ENCODE data around the gene MTMR12.
"Not testable (repeated sequence)": the region's sequence is repeated elsewhere in the genome, so short reads cannot be mapped to it uniquely, and the experiment has no call there.

MTMR12 gene

DNA sequence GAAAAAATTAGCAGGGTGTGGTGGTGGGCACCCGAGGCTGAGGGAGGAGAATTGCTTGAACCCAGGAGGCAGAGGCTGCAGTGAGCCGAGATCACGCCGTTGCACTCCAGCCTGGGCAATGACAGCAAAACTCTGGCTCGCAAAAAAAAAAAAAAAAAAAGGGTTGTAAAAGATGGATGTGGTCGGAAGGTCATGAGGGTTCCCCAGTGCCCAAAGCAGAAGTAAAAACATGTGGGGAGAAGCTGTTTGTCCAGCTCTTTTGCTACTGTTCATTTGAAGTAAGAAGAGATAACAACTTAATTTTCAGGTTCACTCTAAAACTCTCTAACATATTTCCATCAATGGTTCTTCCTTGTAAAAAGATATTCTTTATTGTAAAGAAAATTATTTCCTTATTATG, 81.5 kb downstream of the MTMR12 start:
- H3K9me3 Mint-ChIP-seq (ENCODE audit: low read depth): no peaks in the 10 kb centered on the region
- H3K27me3 Mint-ChIP-seq: no peaks in the 10 kb centered on the region
- peaks cover 4% of the 10 kb centered on the region for H3K4me1 Mint-ChIP-seq (ENCODE audit: low read depth)
- H3K36me3 Mint-ChIP-seq: peaks cover 2% of the 10 kb centered on the region
- no peak overlapping the region for H3K27ac Mint-ChIP-seq
- no peak overlapping the region for H3K4me3 Mint-ChIP-seq

DNA sequence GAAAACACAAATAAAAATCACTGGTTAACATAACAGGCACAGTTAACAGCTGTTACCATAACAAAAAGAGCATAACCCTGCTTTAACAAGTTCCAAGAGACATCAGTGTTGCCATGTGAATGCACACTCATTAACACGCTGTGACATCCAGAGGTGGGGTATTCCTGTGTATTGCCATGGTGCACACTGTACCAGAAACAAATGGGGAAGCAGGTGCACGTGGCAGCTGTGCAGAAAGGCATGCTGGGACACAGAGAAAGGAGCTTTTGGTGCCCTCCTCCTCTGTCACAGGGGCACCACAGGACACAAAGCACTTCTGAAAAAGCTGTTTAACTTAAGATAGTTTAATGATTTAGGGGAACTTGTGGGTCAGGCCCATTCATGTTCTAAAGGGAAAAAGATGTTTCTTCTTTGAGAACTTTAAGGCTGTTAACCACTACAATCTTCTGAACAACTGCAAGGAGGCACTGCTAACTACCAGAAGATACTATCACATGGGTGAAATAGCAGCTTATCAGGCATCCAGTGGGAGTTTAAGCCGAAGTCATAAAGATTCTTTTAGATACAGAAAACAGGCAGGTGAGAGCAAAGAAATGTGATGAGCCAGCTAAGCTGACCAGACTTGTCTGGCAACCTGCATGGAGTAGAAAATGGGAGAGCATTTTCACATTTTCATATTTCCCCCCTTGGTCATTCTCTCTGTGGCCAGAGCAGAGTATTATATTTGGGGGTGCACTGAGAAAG, 82.2 kb downstream of the MTMR12 start:
- H3K4me1 Mint-ChIP-seq (ENCODE audit: low read depth): peaks cover 4% of the 10 kb centered on the region
- H3K4me3 Mint-ChIP-seq: no peak overlapping the region
- H3K27ac Mint-ChIP-seq: no peak overlapping the region
- no peaks in the 10 kb centered on the region for H3K9me3 Mint-ChIP-seq (ENCODE audit: low read depth)
- no peaks in the 10 kb centered on the region for H3K27me3 Mint-ChIP-seq
- H3K36me3 Mint-ChIP-seq: peaks cover 2% of the 10 kb centered on the region

DNA sequence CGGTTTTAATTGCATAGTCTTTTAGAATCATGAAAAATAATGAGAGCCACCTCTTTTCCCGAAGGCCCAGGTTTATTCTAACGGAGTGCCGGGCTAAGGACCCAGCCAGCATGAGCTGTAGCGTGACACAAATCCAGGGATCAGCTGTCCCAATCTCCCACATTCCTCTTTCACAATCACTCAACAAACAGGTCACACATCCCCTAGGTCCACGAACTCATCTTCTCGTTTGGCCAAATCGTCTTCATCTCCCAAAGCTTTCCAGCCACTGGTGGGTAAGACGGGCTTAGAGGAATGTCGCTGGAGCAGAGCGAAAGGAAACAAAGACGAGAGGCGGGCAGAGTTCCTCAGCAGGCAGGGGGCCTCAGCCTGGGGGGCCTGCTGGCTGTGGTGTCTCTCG, 83.2 kb downstream of the MTMR12 start:
- Mint-ChIP-seq H3K4me3 (no peak overlapping the region), H3K36me3 (peaks cover 2% of the 10 kb centered on the region), H3K4me1 (ENCODE audit: low read depth) (peaks cover 4% of the 10 kb centered on the region), H3K9me3 (ENCODE audit: low read depth) (no peaks in the 10 kb centered on the region), H3K27ac (no peak overlapping the region), H3K27me3 (no peaks in the 10 kb centered on the region)

DNA sequence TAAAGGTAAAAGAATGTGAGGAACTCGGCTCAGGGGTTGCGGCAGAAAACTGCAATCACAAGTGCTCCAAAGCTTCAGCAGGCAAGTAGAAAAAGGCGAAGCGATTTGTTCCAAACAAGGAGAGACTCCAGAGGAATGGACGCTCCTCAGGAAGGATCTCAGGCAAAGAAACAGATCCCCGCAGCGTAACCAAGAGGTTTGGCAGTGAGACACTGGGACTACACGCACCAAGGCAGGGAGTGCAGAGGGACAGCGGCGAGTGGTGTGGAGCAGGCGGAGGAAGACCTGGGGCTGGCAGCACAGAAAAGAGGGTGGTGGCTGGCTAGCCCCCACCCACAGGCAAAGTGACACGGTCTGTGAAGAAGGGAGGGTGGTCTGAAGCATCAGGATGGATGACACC, 83.9 kb downstream of the MTMR12 start:
- Mint-ChIP-seq H3K9me3 (ENCODE audit: low read depth) (no peaks in the 10 kb centered on the region), H3K4me3 (no peak overlapping the region), H3K36me3 (peaks cover 2% of the 10 kb centered on the region), H3K4me1 (ENCODE audit: low read depth) (peaks cover 4% of the 10 kb centered on the region), H3K27me3 (no peaks in the 10 kb centered on the region), H3K27ac (no peak overlapping the region)

DNA sequence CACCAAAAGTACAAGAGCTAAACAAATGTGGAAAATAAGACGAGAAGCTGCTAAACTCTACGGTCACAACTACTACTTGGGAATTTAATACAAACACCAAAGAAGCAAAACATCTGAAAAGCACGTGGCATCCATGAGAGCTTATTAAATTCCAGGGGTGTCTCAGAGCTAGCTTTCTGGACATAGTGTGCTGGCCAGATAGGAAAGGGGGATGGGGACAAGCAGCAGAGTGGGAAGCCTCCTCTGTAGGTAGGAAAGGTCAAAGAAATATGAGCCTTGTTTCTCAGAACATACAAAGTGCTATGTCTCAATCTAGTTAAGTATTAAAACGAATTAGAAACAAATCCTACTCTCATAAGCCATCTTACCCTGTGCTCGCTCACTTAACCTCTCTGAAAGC, 87.3 kb downstream of the MTMR12 start:
- Mint-ChIP-seq H3K36me3 (peaks cover 2% of the 10 kb centered on the region), H3K4me3 (no peak overlapping the region), H3K4me1 (ENCODE audit: low read depth) (no peaks in the 10 kb centered on the region), H3K27me3 (no peaks in the 10 kb centered on the region), H3K27ac (no peak overlapping the region), H3K9me3 (ENCODE audit: low read depth) (no peaks in the 10 kb centered on the region)

DNA sequence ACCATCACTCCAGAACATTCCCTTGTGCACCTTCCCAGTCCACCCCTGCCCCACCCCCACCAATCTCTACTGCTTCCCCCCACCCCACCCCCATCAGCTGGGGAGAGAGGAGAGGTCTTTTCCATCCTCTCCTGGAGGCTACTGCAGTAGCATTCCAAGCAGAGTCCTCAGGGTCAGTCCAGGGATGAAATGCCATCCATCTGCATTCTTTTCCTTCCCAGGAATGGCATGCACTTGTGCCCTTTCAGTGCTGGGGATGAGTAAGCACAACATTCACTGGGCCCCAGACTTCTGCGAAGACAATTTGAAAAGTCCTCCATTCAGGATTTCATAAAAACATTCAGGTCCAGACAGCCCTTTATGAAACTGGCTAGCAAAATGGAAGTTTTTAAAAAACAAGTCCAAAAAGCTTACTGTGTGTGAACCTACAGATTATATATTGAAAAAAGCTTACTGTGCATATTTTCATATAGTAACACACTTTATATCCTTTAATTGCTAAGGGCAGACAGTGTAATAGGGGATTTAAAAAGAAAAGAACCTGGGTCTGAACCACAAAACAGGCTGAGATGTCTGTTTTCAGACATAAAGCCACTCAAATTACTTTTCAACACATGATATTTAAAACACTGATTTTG, 88.6 kb downstream of the MTMR12 start:
- H3K36me3 Mint-ChIP-seq: peaks cover 2% of the 10 kb centered on the region
- no peaks in the 10 kb centered on the region for H3K4me1 Mint-ChIP-seq (ENCODE audit: low read depth)
- H3K27ac Mint-ChIP-seq: no peak overlapping the region
- H3K9me3 Mint-ChIP-seq (ENCODE audit: low read depth): no peaks in the 10 kb centered on the region
- no peaks in the 10 kb centered on the region for H3K27me3 Mint-ChIP-seq
- no peak overlapping the region for H3K4me3 Mint-ChIP-seq

DNA sequence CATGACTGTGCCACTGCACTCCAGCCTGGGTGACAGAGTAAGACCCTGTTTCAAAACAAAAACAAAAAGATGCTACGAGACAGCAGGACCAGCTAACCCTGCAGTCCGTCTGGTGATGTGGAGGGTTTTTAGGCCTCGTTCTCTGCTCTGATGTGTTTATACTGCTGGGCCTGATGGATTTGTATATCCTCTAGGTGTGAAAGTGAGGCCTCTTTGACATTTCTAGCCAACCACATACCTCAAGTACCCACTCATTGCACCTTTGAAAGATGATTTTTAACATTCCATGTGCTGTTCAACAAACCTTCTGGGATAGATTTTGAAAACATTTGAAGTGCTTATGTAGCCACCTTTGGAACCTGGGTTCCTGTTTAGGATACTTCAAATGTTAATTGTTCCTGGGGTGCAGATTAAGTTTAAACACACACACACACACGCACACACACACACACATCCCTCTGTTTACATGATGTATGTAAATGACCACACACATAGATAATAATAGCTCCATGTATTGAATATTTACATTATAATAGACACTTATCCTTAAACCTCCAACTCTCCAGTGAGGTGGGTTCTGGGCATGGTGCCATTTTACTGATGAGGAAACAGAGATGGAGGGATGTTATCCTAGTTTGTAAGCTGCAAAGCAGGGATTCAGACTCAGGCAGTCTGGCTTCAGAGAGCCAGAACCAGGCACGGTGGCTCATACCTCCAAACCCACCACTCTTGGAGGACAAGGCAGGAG, 89.8 kb downstream of the MTMR12 start:
- Mint-ChIP-seq H3K4me3 (no peak overlapping the region), H3K27me3 (no peaks in the 10 kb centered on the region), H3K27ac (no peak overlapping the region), H3K36me3 (peaks cover 2% of the 10 kb centered on the region), H3K9me3 (ENCODE audit: low read depth) (no peaks in the 10 kb centered on the region), H3K4me1 (ENCODE audit: low read depth) (no peaks in the 10 kb centered on the region)

DNA sequence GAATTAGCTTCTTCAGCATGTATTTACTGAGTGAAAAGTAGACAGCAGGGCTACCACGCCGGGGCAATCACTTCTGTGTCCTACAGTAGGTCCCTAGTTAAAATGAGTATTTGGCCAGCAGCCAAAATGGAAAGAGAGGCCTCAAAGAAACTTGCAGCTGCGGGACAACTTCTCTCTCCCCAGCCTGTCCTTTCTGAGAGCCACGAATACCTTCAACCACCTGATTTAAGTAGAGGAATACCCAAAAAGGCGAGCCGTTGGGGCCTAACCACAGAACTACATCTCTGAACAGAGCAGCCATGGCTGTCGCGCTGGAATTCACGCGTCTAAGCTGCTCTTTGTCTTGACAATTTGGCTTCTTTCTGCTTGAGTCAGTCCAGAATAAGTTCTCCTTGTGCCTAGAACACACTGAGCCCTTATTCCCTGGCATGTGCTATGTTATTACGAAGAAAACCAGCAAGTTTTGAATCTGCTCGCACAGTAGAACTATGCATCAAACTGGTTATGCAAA, 94.8 kb downstream of the MTMR12 start:
- Mint-ChIP-seq H3K27ac (no peak overlapping the region), H3K4me3 (no peak overlapping the region)

DNA sequence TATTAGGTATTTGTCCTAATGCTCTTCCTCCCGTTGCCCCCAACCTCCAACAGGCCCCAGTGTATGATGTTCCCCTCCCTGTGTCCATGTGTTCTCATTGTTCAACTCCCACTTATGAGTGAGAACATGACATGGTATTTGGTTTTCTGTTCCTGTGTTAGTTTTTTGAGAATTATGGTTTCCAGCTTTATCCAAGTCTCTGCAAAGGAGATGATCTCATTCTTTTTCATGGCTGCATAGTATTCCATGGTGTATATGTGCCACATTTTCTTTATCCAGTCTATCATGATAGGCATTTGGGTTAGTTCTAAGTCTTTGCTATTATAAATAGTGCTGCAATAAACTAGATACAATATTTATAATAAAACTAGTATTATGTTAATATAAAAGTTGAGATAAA, 98.4 kb downstream of the MTMR12 start:
- not testable (repeated sequence) for H3K4me3 Mint-ChIP-seq; H3K27ac Mint-ChIP-seq; H3K4me1 Mint-ChIP-seq (ENCODE audit: low read depth); H3K9me3 Mint-ChIP-seq (ENCODE audit: low read depth); H3K36me3 Mint-ChIP-seq; H3K27me3 Mint-ChIP-seq

More for the DNA sequence above, 94.8 kb downstream of the MTMR12 start:
- no peaks in the 10 kb centered on the region for H3K4me1 Mint-ChIP-seq (ENCODE audit: low read depth)
- no peaks in the 10 kb centered on the region for H3K27me3 Mint-ChIP-seq
- H3K9me3 Mint-ChIP-seq (ENCODE audit: low read depth): no peaks in the 10 kb centered on the region
- H3K36me3 Mint-ChIP-seq: no peaks in the 10 kb centered on the region

DNA sequence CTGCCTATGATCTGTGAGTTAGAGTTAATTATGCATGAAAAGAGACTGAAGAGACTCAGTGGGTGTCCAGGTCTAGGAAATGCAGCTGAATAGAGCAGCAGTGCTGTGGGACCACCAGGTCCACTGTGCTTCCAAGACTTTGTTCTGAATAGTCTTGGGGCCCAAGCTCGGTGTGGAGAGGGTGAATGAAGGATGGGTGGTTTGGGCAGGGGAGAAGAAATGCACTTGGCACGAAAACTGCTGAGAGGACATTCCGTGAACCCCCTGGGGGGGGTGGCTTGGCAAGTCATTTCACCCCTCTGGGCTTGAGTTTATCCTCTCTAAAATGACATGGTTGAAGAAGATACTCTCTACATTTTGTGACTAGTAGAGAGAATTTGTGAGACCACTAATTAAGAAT, 102.6 kb downstream of the MTMR12 start:
- H3K9me3 Mint-ChIP-seq (ENCODE audit: low read depth): no peaks in the 10 kb centered on the region
- no peaks in the 10 kb centered on the region for H3K27me3 Mint-ChIP-seq
- peak overlapping the region; percentile 69 for H3K27ac Mint-ChIP-seq
- no peak overlapping the region for H3K4me3 Mint-ChIP-seq
- peaks cover 6% of the 10 kb centered on the region for H3K4me1 Mint-ChIP-seq (ENCODE audit: low read depth)
- H3K36me3 Mint-ChIP-seq: no peaks in the 10 kb centered on the region

DNA sequence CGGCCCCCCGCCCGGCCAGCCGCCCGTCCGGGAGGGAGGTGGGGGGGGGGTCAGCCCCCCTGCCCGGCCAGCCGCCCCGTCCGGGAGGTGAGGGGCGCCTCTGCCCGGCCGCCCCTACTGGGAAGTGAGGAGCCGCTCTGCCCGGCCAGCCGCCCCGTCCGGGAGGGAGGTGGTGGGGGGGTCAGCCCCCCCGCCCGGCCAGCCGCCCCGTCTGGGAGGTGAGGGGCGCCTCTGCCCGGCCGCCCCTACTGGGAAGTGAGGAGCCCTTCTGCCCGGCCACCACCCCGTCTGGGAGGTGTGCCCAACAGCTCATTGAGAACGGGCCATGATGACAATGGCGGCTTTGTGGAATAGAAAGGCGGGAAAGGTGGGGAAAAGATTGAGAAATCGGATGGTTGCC, 103.9 kb downstream of the MTMR12 start:
- not testable (repeated sequence) for H3K27ac Mint-ChIP-seq; H3K4me1 Mint-ChIP-seq (ENCODE audit: low read depth); H3K9me3 Mint-ChIP-seq (ENCODE audit: low read depth); H3K27me3 Mint-ChIP-seq; H3K36me3 Mint-ChIP-seq; H3K4me3 Mint-ChIP-seq

DNA sequence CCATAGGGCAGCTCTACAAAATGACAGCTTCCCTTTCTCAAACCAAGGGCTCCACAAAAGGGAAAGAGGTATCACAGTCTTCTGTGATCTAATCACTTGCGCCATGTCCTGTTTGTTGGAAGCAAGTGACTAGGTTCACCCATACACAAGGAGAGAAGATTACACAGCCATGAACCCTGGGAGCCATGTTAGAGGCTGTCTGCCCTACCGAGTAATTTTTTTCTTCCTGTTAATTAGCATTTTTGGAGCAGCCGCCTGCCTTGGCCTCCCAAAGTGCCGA, 105.4 kb downstream of the MTMR12 start:
- Mint-ChIP-seq H3K36me3 (no peaks in the 10 kb centered on the region), H3K27me3 (no peaks in the 10 kb centered on the region), H3K27ac (no peak overlapping the region), H3K4me3 (no peak overlapping the region), H3K4me1 (ENCODE audit: low read depth) (peaks cover 6% of the 10 kb centered on the region), H3K9me3 (ENCODE audit: low read depth) (no peaks in the 10 kb centered on the region)

DNA sequence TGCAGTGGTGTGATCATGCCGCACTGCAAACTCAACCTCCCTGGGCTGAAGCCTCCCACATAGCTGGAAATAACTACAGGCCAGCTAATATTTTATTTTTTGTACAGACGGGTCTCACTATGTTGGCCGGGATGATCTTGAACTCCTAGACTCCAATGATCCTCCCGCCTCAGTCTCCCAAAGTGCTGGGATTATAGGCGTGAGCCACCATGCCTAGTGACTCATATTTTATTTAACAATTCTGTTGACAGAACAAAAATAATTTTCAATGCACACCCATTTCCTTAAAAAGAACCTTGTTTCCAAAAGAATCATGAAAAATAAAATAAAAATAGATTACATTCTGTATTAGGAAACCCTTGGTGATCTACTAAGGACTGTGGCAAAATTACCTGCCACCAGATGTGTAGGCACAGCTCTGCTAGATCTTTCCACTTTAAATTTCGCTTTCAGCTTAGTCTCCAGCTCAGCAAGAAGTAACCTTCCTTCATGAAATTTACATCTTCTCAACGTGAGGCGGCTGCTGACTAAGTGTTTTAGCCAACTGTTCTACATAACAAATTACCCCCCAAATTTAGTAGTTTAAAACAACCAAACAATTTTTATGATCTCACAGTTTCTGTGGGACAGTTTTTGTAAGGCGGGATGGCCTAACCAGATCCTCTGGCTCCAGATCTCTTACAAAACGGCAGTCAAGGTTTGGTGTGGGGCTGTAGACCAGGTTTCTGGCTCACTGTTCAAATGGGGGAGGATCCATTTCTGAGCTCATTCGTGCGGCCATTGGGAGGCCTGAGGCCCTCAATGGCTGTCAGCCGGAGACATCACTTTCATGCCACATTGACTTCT, 106.0 kb downstream of the MTMR12 start:
- H3K4me3 Mint-ChIP-seq: no peak overlapping the region

DNA sequence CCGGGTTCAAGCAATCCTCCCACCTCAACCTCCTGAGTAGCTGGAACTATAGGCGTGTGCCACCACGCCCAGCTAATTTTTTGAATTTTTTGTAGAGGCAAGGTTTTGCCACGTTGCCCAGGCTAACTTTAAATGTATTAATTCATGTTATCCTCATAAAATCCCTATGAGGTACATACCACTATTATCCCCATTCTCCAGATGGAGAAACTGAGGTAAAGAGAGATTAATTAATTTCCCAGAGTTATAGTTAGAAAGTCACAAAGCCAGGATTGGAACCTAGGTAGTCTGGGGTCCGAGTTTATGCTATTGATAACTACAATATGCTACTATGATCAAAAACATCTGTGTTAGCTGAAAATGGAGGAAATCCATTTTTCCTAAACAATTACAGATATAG, 106.7 kb downstream of the MTMR12 start:
- Mint-ChIP-seq H3K4me1 (ENCODE audit: low read depth) (peaks cover 4% of the 10 kb centered on the region), H3K27me3 (no peaks in the 10 kb centered on the region), H3K9me3 (ENCODE audit: low read depth) (no peaks in the 10 kb centered on the region), H3K36me3 (no peaks in the 10 kb centered on the region), H3K27ac (no peak overlapping the region), H3K4me3 (no peak overlapping the region)

More for the DNA sequence above, 106.0 kb downstream of the MTMR12 start:
- H3K36me3 Mint-ChIP-seq: no peaks in the 10 kb centered on the region
- H3K4me1 Mint-ChIP-seq (ENCODE audit: low read depth): peaks cover 6% of the 10 kb centered on the region
- H3K9me3 Mint-ChIP-seq (ENCODE audit: low read depth): no peaks in the 10 kb centered on the region
- no peaks in the 10 kb centered on the region for H3K27me3 Mint-ChIP-seq
- H3K27ac Mint-ChIP-seq: no peak overlapping the region

DNA sequence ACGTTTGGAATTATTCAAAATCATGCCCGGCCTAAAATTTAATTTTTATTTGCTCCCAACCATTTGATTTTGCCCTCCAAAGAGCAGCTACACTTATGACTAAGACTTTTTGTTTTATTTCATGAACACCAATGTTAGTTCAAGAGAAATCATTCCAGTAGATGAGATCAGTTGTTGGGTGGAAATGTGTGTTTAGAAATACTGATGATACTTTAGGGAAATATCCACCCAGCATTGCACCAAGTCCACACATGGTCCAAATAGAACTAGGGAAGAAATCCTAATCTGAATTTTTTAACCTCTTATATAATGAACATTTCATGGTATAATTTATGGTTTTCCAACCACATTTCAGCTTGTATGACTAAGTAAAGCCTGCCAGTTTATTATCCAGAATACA, 110.3 kb downstream of the MTMR12 start:
- H3K4me1 Mint-ChIP-seq (ENCODE audit: low read depth): no peaks in the 10 kb centered on the region
- H3K4me3 Mint-ChIP-seq: no peak overlapping the region
- H3K27ac Mint-ChIP-seq: no peak overlapping the region
- H3K27me3 Mint-ChIP-seq: no peaks in the 10 kb centered on the region
- H3K36me3 Mint-ChIP-seq: no peaks in the 10 kb centered on the region
- no peaks in the 10 kb centered on the region for H3K9me3 Mint-ChIP-seq (ENCODE audit: low read depth)

Data from activated naive CD8-positive, alpha-beta T cell (primary cell).